ENCODE results near the gene MAMDC2. TPM values are rescaled to one million over a fixed set of nuclear protein-coding genes. Genes with fewer than 3 reads are reported as not detected.
A peak's percentile ranks its signal among the peaks of the same experiment; 100 is the strongest.

The MAMDC2 gene
- total and polyA plus RNA-seq, 2 of the 4 experiments (the other 2 are of a cell fraction), result 5.0 to 5.2 TPM

GRCh38 chr9:70222354-70222753 lies 178.7 kb downstream of the MAMDC2 start:
- no peak overlapping the region for H2BK15ac ChIP-seq (ENCODE audit: low read depth, low read length)
- DNase-seq (peak; percentile 43), ATAC-seq (ENCODE audit: low read depth) (peak; percentile 50)
- no peaks in the 10 kb centered on the region for H4K20me1 ChIP-seq (ENCODE audit: insufficient read depth, low read length)
- no peaks in the 10 kb centered on the region for H3K36me3 ChIP-seq (ENCODE audit: control insufficient read depth, insufficient read depth, low read length)
- ChIA-PET CTCF (interaction anchor here (0.7 kb wide), 1 partner anchor 101 kb away, joined by 4 read pairs; no protein-coding TSS in a partner anchor), POLR2A (ENCODE audit: unreplicated experiment) (no interaction called here)
- no peak overlapping the region; the same call in 1 of the 2 replicates for H2BK20ac ChIP-seq (ENCODE audit: low read depth, low read length)
- intact Hi-C loops (cut with micrococcal nuclease), result loop anchor here (10.0 kb wide), 3 partner anchors 338 to 548 kb away; partner anchors contain the start of gene APBA1
- no peaks in the 10 kb centered on the region for H3K9me3 ChIP-seq (ENCODE audit: control insufficient read depth, insufficient read depth, low read length)
- H3K56ac ChIP-seq (ENCODE audit: extremely low read depth, insufficient read depth, low read length), result no peak overlapping the region
- BruUV-seq (replicated peaks), result no TSS peak
- H3K4me2 ChIP-seq (ENCODE audit: low read depth, low read length), result no peak overlapping the region
- H3K27me3 ChIP-seq (ENCODE audit: control insufficient read depth, insufficient read depth, low read length), result no peaks in the 10 kb centered on the region
- H3K18ac ChIP-seq (ENCODE audit: low read depth, low read length), result no peak overlapping the region
- H2AK5ac ChIP-seq (ENCODE audit: low read depth, low read length), result no peak overlapping the region
- H2BK120ac ChIP-seq (ENCODE audit: low read depth, low read length), result no peak overlapping the region
- in situ Hi-C loops (cut with MboI; ENCODE audit: low sequenced_read_pairs), result loop anchor here (10.0 kb wide), 2 partner anchors 108 to 798 kb away; no protein-coding TSS in a partner anchor
- no peak overlapping the region for H2BK5ac ChIP-seq (ENCODE audit: low read depth, low read length, poor library complexity, severe bottlenecking)
- dilution Hi-C loops (cut with HindIII; ENCODE audit: low sequenced_read_pairs, unreplicated experiment), result no loop called here
- no peak overlapping the region for H3K14ac ChIP-seq (replicated peaks; ENCODE audit: low read depth, low read length)
- H3K4me1 ChIP-seq (ENCODE audit: control insufficient read depth, insufficient read depth, low read length), result peaks cover 2% of the 10 kb centered on the region
- no peak for TF ChIP-seq CEBPB (IDR thresholded peaks at IDR 0.05; ENCODE audit: low read depth, low read length)
- no peak overlapping the region for H3K9ac ChIP-seq (ENCODE audit: low read depth, low read length)
- no peak overlapping the region for H4K5ac ChIP-seq (ENCODE audit: low read depth, low read length)
- WGBS, 2 experiments (ENCODE audit: extremely low coverage in 2 of 2, insufficient read length in 1 of 2), result no CpG with 5 or more reads among the region's 1 CpG
- no peak overlapping the region for H4K8ac ChIP-seq (ENCODE audit: low read depth in 2 of 2, low read length in 2 of 2)
- no peak overlapping the region for H2AFZ ChIP-seq (replicated peaks; ENCODE audit: low read length, poor library complexity)
- 0 out of 2 replicates have a peak, but pooled peaks cover 9% of the 10 kb centered on the region for H3K9me1 ChIP-seq (ENCODE audit: insufficient read depth, low read length)
- H3K23ac ChIP-seq (ENCODE audit: low read depth, low read length), result no peak overlapping the region
- H3K4ac ChIP-seq (ENCODE audit: low read depth, low read length), result no peak overlapping the region
- no peak overlapping the region for H2AK9ac ChIP-seq (replicated peaks; ENCODE audit: low read depth, low read length, poor library complexity)
- peaks cover 0 to 3% of the 10 kb centered on the region in 2 experiments; a peak in 2 of 4 replicates for H3K79me1 ChIP-seq (ENCODE audit: low read depth in 1 of 2, low read length in 2 of 2)
- H3K4me3 ChIP-seq (ENCODE audit: insufficient read depth, low read depth, low read length), result no peak overlapping the region
- no peak overlapping the region for H4K91ac ChIP-seq (ENCODE audit: insufficient read depth, low read depth, low read length)
- no peak overlapping the region for H3K27ac ChIP-seq (ENCODE audit: insufficient read depth, low read length)

All from IMR-90 (cell line).